HL-60 (cell line): ENCODE data around the gene PAQR9.

Source experiments
- POLR2AphosphoS5 ChIP-seq: IDR thresholded peaks from 2 replicates; pipeline ENCODE4 v1.6.1; 2012; ENCODE audit warnings: low read depth
- SPI1 ChIP-seq: IDR thresholded peaks from 2 replicates; pipeline ENCODE4 v1.6.1; 2012; ENCODE audit warnings: low read depth, mild to moderate bottlenecking, borderline replicate concordance
- TF ChIP-seq, protein P1 (sequence below): IDR thresholded peaks from one replicate; pipeline ENCODE4 v1.5.1; 2011; ENCODE audit warnings: low read length, control low read depth, inconsistent platforms; ENCODE audit not compliant: insufficient read depth
- TF ChIP-seq, protein P2 (sequence below): IDR thresholded peaks from 2 replicates; pipeline ENCODE4 v1.6.1; 2012; ENCODE audit warnings: low read depth; ENCODE audit not compliant: insufficient replicate concordance

DNA sequence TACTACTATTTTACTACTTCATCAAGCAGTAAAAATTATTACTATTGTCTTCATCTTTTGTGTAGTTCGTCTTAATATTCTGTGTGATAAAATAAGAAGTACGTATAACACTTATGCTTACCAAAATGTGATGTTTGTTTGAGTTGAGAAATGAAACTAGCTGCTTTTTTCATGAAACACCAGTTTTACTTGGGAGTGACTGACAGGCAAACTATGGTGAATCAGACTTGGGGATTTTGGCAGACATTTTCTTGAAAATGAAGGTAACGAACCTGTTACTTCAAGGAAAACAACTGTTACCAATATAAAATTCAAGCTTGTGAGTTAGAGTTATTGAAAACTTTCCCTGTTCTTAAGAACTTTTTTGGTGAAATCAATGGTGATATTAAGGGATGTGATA is 48.2 kb upstream of the PAQR9 start:
- TF ChIP-seq, protein P1, sequence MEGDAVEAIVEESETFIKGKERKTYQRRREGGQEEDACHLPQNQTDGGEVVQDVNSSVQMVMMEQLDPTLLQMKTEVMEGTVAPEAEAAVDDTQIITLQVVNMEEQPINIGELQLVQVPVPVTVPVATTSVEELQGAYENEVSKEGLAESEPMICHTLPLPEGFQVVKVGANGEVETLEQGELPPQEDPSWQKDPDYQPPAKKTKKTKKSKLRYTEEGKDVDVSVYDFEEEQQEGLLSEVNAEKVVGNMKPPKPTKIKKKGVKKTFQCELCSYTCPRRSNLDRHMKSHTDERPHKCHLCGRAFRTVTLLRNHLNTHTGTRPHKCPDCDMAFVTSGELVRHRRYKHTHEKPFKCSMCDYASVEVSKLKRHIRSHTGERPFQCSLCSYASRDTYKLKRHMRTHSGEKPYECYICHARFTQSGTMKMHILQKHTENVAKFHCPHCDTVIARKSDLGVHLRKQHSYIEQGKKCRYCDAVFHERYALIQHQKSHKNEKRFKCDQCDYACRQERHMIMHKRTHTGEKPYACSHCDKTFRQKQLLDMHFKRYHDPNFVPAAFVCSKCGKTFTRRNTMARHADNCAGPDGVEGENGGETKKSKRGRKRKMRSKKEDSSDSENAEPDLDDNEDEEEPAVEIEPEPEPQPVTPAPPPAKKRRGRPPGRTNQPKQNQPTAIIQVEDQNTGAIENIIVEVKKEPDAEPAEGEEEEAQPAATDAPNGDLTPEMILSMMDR = no peak
- no peak for TF ChIP-seq POLR2AphosphoS5
- no peak for TF ChIP-seq SPI1
- TF ChIP-seq, protein P2, sequence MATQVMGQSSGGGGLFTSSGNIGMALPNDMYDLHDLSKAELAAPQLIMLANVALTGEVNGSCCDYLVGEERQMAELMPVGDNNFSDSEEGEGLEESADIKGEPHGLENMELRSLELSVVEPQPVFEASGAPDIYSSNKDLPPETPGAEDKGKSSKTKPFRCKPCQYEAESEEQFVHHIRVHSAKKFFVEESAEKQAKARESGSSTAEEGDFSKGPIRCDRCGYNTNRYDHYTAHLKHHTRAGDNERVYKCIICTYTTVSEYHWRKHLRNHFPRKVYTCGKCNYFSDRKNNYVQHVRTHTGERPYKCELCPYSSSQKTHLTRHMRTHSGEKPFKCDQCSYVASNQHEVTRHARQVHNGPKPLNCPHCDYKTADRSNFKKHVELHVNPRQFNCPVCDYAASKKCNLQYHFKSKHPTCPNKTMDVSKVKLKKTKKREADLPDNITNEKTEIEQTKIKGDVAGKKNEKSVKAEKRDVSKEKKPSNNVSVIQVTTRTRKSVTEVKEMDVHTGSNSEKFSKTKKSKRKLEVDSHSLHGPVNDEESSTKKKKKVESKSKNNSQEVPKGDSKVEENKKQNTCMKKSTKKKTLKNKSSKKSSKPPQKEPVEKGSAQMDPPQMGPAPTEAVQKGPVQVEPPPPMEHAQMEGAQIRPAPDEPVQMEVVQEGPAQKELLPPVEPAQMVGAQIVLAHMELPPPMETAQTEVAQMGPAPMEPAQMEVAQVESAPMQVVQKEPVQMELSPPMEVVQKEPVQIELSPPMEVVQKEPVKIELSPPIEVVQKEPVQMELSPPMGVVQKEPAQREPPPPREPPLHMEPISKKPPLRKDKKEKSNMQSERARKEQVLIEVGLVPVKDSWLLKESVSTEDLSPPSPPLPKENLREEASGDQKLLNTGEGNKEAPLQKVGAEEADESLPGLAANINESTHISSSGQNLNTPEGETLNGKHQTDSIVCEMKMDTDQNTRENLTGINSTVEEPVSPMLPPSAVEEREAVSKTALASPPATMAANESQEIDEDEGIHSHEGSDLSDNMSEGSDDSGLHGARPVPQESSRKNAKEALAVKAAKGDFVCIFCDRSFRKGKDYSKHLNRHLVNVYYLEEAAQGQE = no peak
